Liver (tissue), 3 donors: ENCODE data around the gene IL10.

ENCODE experiments used
- EGR1 ChIP-seq, 2 donors: IDR thresholded peaks; 2 replicates each; pipeline ENCODE4 v1.6.1; 2016 to 2018; ENCODE audit warnings: antibody characterized with exemption in 2 of 2, low read depth in 2 of 2
- TF ChIP-seq, protein P1 (sequence below): fragments of 150-350 bp; IDR thresholded peaks from 2 replicates; pipeline ENCODE4 v1.5.1; 2017; ENCODE audit warnings: improper control_type of control experiment, low read depth, low read length; ENCODE audit not compliant: missing input control
- donor health status: healthy.
- donor health status: healthy.

DNA sequence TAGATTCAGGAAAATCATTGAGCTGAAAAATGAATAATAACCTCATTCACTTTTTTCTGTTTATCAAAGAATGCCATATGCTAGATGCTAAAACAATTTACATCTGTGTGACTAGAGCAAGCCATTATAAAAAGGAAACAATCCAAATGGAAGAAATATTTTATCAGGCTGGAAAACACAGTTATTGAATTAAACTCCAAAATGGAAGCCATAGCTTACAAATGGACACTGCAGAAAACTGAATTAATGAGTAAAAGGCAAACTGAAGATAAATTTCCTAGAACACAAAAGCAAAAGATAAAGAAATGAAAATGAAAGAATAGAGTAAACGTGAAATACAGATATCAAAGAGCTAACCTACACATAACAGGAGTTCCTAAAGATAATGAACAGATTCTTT lies 33.1 kb upstream of the IL10 start:
- TF ChIP-seq, protein P1, sequence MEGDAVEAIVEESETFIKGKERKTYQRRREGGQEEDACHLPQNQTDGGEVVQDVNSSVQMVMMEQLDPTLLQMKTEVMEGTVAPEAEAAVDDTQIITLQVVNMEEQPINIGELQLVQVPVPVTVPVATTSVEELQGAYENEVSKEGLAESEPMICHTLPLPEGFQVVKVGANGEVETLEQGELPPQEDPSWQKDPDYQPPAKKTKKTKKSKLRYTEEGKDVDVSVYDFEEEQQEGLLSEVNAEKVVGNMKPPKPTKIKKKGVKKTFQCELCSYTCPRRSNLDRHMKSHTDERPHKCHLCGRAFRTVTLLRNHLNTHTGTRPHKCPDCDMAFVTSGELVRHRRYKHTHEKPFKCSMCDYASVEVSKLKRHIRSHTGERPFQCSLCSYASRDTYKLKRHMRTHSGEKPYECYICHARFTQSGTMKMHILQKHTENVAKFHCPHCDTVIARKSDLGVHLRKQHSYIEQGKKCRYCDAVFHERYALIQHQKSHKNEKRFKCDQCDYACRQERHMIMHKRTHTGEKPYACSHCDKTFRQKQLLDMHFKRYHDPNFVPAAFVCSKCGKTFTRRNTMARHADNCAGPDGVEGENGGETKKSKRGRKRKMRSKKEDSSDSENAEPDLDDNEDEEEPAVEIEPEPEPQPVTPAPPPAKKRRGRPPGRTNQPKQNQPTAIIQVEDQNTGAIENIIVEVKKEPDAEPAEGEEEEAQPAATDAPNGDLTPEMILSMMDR, result no peak
- no peak for TF ChIP-seq EGR1 (IDR thresholded peaks at IDR 0.05; ENCODE audit: low read depth in 2 of 2)
